ENCODE results near the gene NPHS1.
"Not testable (repeated sequence)": the region's sequence is repeated elsewhere in the genome, so short reads cannot be mapped to it uniquely, and the experiment has no call there.

NPHS1 gene

GRCh38 chr19:35796645-35797542 lies 55.4 kb downstream of the NPHS1 start:
- Histone ChIP-seq H3K27me3 (ENCODE audit: control insufficient read depth, insufficient read depth, low read length) (peaks cover 31% of the 10 kb centered on the region), H3K9ac (ENCODE audit: low read depth, low read length) (no peak overlapping the region), H3K4me1 (ENCODE audit: control insufficient read depth, insufficient read depth, low read length) (peaks cover 4% of the 10 kb centered on the region), H3K36me3 (ENCODE audit: insufficient read depth, low read length) (no peaks in the 10 kb centered on the region), H3K4me3 (ENCODE audit: low read length) (no peak overlapping the region), H3K9me3 (replicated peaks; ENCODE audit: low read length) (no peaks in the 10 kb centered on the region), H3K4me2 (ENCODE audit: low read length) (no peak overlapping the region)

DNA sequence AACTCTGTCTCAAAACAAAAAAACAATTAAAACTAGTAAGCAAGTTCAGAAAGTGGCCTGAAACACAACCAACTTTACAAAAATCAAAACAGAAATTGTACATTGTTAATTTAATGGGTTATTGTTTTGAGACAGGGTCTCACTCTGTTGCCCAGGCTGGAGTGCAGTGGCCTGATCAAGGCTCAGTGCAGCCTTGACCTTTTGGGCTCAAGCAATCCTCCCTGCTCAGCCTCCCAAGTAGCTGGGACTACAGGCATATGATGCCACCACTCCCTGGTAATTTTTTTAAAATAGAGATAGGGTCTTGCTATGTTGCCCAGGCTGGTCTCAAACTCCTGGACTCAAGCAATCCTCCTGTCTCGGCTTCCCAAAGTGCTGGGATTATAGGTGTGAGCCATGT lies 56.7 kb downstream of the NPHS1 start:
- not testable (repeated sequence) for H3K4me1 ChIP-seq (ENCODE audit: control insufficient read depth, insufficient read depth, low read length); H3K4me3 ChIP-seq (ENCODE audit: low read length); H3K9ac ChIP-seq (ENCODE audit: low read depth, low read length); H3K36me3 ChIP-seq (ENCODE audit: insufficient read depth, low read length); H3K9me3 ChIP-seq (replicated peaks; ENCODE audit: low read length); H3K4me2 ChIP-seq (ENCODE audit: low read length)
- H3K27me3 ChIP-seq (ENCODE audit: control insufficient read depth, insufficient read depth, low read length): peaks cover 26% of the 10 kb centered on the region

DNA sequence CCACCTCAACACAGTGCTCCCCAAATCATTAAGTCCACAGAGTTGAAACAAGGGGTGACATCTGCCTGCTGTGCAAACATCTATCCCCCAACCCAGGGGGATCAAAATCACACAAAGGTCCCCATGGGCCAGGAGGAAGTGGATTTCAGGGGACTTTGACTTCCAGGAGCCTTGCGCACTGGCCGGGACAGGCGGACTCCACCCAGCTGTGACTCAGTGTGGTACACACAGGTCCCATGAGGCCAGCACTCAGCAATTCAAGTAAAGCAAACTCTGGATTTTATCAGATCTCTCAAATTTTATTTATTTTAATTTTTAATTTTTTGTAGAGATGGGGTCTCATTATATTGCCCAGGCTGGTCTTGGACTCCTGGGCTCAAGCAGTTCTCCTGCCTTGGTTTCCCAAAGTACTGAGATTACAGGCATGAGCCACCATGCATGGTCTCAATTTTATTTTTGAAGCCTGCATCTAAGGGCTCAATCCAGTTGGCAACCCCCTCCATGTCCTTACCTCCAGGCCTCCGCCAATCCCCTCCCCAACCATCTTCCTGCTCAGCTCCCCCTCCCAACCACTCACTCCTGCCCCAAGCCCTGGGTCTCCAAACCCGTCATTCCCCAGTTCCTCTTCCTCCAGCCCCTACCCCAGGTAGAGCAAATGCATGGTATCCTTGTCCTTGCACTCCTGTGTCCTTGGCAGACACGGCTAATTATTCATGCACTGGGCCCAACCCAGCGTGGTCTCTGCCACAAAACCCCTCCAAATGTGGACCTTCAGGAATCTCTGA lies 58.7 kb downstream of the NPHS1 start:
- H3K4me3 ChIP-seq (ENCODE audit: low read length): no peak overlapping the region
- H3K9ac ChIP-seq (ENCODE audit: low read depth, low read length): no peak overlapping the region
- H3K4me1 ChIP-seq (ENCODE audit: control insufficient read depth, insufficient read depth, low read length): peaks cover 4% of the 10 kb centered on the region
- H3K4me2 ChIP-seq (ENCODE audit: low read length): no peak overlapping the region
- H3K27me3 ChIP-seq (ENCODE audit: control insufficient read depth, insufficient read depth, low read length): peaks cover 26% of the 10 kb centered on the region
- H3K36me3 ChIP-seq (ENCODE audit: insufficient read depth, low read length): no peaks in the 10 kb centered on the region
- no peaks in the 10 kb centered on the region for H3K9me3 ChIP-seq (replicated peaks; ENCODE audit: low read length)

DNA sequence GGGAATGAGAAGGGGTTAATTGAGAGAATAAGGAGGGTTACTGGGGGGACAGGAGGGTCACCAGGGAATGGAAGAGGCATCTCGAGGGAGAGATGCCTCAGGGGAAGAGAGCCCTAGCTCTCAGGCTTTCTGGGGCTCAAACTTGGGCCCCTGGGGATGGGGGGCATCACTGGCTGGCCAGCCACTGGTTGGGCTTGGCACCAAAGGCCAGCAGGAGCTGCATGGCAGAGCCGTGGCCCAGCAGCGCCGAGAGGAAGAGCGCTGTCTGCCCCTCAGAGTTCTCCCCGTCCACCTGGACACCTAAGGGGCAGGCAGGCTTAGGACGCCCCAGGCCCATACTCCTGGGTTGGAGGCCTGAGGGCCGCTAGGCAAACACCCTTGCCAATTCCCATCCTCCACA lies 59.4 kb downstream of the NPHS1 start:
- H3K9ac ChIP-seq (ENCODE audit: low read depth, low read length): no peak overlapping the region
- no peak overlapping the region for H3K4me2 ChIP-seq (ENCODE audit: low read length)
- no peak overlapping the region for H3K4me3 ChIP-seq (ENCODE audit: low read length)
- peaks cover 21% of the 10 kb centered on the region for H3K27me3 ChIP-seq (ENCODE audit: control insufficient read depth, insufficient read depth, low read length)
- peaks cover 4% of the 10 kb centered on the region for H3K4me1 ChIP-seq (ENCODE audit: control insufficient read depth, insufficient read depth, low read length)
- H3K36me3 ChIP-seq (ENCODE audit: insufficient read depth, low read length): no peaks in the 10 kb centered on the region
- no peaks in the 10 kb centered on the region for H3K9me3 ChIP-seq (replicated peaks; ENCODE audit: low read length)

- Histone ChIP-seq H3K4me1 (ENCODE audit: control insufficient read depth, insufficient read depth, low read length) (peaks cover 4% of the 10 kb centered on the region), H3K27me3 (ENCODE audit: control insufficient read depth, insufficient read depth, low read length) (peaks cover 17% of the 10 kb centered on the region), H3K9me3 (replicated peaks; ENCODE audit: low read length) (no peaks in the 10 kb centered on the region), H3K36me3 (ENCODE audit: insufficient read depth, low read length) (no peaks in the 10 kb centered on the region), H3K4me3 (ENCODE audit: low read length) (no peak overlapping the region), H3K9ac (ENCODE audit: low read depth, low read length) (no peak overlapping the region), H3K4me2 (ENCODE audit: low read length) (no peak overlapping the region)
Measured at GRCh38 chr19:35792312-35792711, 60.0 kb downstream of the NPHS1 start.

DNA sequence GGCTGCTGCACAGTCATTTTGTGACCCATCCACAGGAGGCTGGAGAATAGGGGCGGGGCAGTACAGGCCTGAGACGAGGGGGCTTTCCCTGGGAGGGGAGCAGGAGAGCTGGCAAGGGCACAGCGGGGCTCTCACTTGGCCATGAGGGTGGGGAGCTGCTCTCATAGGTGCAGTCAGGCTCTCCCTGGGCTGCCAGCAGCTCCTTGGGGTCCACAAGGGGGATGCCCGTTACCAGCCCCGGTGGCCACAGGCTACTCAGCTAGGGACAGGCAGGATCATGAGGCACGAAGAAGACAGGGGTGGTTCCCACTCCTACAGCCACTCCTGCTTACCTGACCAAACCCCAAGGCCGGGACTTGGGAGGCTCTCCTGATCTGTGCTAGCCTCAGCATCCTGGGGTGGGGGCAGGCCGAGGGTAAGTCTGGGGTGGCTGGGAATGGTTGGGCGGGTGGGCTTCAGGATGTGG lies 60.5 kb downstream of the NPHS1 start:
- no peaks in the 10 kb centered on the region for H3K36me3 ChIP-seq (ENCODE audit: insufficient read depth, low read length)
- H3K4me2 ChIP-seq (ENCODE audit: low read length): no peak overlapping the region
- peaks cover 4% of the 10 kb centered on the region for H3K4me1 ChIP-seq (ENCODE audit: control insufficient read depth, insufficient read depth, low read length)
- peaks cover 13% of the 10 kb centered on the region for H3K27me3 ChIP-seq (ENCODE audit: control insufficient read depth, insufficient read depth, low read length)
- H3K9ac ChIP-seq (ENCODE audit: low read depth, low read length): no peak overlapping the region
- no peak overlapping the region for H3K4me3 ChIP-seq (ENCODE audit: low read length)
- no peaks in the 10 kb centered on the region for H3K9me3 ChIP-seq (replicated peaks; ENCODE audit: low read length)

DNA sequence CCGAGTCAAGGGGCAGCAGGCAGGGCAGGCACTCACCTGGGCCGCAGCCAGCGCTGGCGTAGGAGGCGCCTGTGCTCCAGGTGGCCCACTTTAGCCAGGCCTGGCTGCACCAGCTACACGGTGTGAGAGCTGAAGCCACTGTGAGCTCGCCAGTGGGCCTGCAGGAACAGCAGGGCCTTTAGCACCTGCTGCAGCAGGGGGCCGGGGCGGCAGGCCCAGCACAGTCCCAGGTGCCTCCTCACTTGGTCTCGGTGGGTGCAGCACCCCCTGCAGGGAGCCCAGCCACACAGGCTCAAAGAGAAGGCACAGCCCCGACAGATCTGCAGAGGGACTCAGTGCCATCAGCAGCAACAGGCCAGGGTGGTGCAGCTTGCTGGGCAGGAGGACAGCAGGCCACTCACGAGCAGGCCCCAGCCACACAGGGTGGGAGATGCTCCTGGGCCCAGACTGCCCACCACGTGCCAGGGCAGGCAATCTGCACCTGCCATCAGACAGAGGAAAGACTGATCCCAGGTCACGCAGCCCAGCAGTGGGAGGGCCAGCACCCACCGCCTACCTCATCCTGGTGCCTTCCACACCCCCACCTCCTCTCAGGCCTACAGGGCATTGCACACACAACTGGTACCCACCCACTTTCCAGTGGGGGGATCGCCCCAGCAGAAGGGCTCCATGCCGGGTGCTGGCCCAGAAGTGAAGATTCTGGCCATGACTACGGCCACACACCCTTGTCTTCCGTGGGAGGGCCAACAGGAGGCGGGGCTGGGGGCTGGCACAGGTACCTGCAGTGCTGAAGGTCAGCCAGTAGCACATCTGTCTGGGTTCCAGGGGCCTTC lies 61.1 kb downstream of the NPHS1 start:
- no peaks in the 10 kb centered on the region for H3K9me3 ChIP-seq (replicated peaks; ENCODE audit: low read length)
- no peak overlapping the region for H3K4me2 ChIP-seq (ENCODE audit: low read length)
- no peak overlapping the region for H3K4me3 ChIP-seq (ENCODE audit: low read length)
- peaks cover 4% of the 10 kb centered on the region for H3K4me1 ChIP-seq (ENCODE audit: control insufficient read depth, insufficient read depth, low read length)
- no peak overlapping the region for H3K9ac ChIP-seq (ENCODE audit: low read depth, low read length)
- no peaks in the 10 kb centered on the region for H3K36me3 ChIP-seq (ENCODE audit: insufficient read depth, low read length)
- H3K27me3 ChIP-seq (ENCODE audit: control insufficient read depth, insufficient read depth, low read length): peaks cover 6% of the 10 kb centered on the region

DNA sequence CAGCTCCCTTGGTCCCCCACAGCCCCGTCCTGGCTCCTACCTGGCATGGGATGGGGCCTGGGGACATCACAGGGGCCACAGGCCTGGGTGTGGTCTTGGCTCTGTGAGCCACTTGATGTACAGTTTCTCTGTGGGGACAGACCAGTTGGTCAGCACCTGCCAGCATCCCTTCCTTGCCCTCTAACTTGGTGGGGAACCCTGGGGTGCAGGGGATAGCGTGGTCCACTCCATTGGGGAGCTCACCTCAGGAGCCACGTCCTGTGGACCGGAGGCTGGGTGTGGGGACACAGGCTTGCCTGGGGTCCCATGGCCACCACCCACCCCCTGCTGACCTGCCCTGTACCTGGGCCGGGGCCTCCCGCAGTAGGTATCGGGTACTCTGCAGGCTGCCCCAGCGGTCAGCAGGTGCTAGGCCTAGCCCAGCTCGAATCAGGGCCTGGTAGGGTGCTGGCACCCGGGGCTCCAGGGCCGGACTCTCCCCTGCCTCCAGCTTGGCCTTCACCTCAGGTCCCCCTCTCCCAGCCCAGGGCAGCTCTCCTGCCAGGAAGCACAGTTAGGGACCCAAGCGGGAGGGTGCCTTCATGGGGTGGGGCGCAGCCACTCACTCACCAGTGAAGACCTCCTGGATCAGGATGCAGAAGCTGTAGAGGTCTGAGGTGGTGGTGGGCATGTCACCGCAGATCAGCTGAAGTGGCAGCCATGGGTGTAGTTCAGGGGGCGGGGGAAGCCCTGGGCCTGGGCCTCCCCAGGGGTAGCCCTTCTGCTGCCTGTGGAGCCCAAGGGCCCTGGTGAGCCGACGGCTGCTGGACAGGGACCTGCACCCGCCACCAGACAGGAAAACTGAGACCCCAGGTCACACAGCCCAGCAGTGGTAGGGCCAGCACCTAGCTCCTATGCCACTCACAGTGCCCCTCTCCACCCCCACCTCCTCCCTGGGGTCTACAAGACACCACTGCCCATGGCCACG lies 62.0 kb downstream of the NPHS1 start:
- H3K4me2 ChIP-seq (ENCODE audit: low read length): no peak overlapping the region
- no peak overlapping the region for H3K9ac ChIP-seq (ENCODE audit: low read depth, low read length)
- H3K36me3 ChIP-seq (ENCODE audit: insufficient read depth, low read length): no peaks in the 10 kb centered on the region
- H3K4me1 ChIP-seq (ENCODE audit: control insufficient read depth, insufficient read depth, low read length): peaks cover 4% of the 10 kb centered on the region
- no peaks in the 10 kb centered on the region for H3K27me3 ChIP-seq (ENCODE audit: control insufficient read depth, insufficient read depth, low read length)
- no peak overlapping the region for H3K4me3 ChIP-seq (ENCODE audit: low read length)
- no peaks in the 10 kb centered on the region for H3K9me3 ChIP-seq (replicated peaks; ENCODE audit: low read length)

DNA sequence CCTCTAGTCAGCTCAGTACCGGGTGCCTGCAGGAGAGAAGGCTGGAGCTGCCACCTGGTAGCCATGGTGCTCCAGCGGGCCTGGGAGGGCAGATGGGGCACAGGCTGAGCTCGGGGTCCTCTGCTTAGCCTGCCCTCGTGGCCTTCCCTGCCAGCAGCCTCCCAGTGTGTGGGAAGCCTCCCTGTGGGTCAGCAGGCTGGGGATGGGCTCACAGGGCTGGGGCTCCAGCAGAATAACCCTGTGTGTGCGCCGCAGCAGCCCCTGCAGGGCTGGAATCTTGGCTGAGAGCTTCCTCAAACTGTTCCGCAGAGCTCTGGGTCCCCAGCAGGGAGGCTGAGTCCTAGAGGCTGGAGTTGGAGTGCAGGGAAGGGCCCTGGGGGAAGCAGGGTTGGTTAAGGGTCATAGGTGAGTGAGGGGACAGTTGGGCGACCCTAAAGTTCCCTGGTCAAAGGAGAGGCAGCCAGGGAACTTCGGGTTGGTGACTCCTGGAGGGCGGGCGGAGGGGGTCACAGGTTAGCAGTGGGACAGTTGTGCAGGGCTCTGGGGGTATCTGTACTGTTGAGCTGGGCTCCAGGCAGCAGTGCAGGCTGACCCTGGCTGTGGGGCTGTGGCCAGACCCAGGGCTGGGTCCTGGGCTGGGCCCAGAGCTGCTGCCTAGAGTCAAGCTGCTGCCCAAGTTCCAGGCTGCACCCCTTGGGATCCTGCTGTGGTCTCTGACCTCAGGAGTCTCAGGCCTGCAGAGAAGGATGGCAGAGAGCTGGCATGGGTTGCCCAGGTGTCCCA lies 62.9 kb downstream of the NPHS1 start:
- Histone ChIP-seq H3K27me3 (ENCODE audit: control insufficient read depth, insufficient read depth, low read length) (no peaks in the 10 kb centered on the region), H3K4me1 (ENCODE audit: control insufficient read depth, insufficient read depth, low read length) (peaks cover 4% of the 10 kb centered on the region), H3K4me3 (ENCODE audit: low read length) (no peak overlapping the region), H3K9ac (ENCODE audit: low read depth, low read length) (no peak overlapping the region), H3K4me2 (ENCODE audit: low read length) (no peak overlapping the region), H3K9me3 (replicated peaks; ENCODE audit: low read length) (no peaks in the 10 kb centered on the region), H3K36me3 (ENCODE audit: insufficient read depth, low read length) (no peaks in the 10 kb centered on the region)
